GM23338 (cell line): Measurements from ENCODE around the gene POU2F3. TPM values are rescaled to one million over a fixed set of nuclear protein-coding genes. Genes with fewer than 3 reads are reported as not detected.

ENCODE experiments used
- ATAC-seq: fragments of 200-7000 bp; cut with Tn5 transposase; 3 replicates; pipeline ENCODE4 v1.9.1; 2020
- DNase-seq: peaks from one replicate; pipeline ENCODE4 v3.0.0-alpha.2; 2015; ENCODE audit warnings: low spot score
- H2AFZ ChIP-seq: fragments of 200-600 bp; sonication (generic); 2 replicates; pipeline ENCODE4 v1.8.0; 2016; ENCODE audit warnings: antibody characterized with exemption, mild to moderate bottlenecking, moderate library complexity
- H3F3A ChIP-seq: fragments of 200-600 bp; sonication (generic); replicated peaks from 2 replicates; pipeline ENCODE4 v1.8.0; 2017; ENCODE audit warnings: antibody characterized with exemption, mixed run types, low read depth
- H3K27ac ChIP-seq: fragments of 200-600 bp; sonication (generic); 2 replicates; pipeline ENCODE4 v1.6.1; 2016; ENCODE audit warnings: low read depth
- H3K27me3 ChIP-seq: fragments of 200-600 bp; sonication (generic); 2 replicates; pipeline ENCODE4 v1.8.0; 2016; ENCODE audit warnings: mild to moderate bottlenecking, mixed run types, moderate library complexity; ENCODE audit not compliant: insufficient read depth
- H3K36me3 ChIP-seq: fragments of 200-600 bp; sonication (generic); 2 replicates; pipeline ENCODE4 v1.8.0; 2016; ENCODE audit warnings: mild to moderate bottlenecking; ENCODE audit not compliant: insufficient read depth
- H3K4me1 ChIP-seq: fragments of 200-600 bp; sonication (generic); 2 replicates; pipeline ENCODE4 v1.8.0; 2016; ENCODE audit warnings: mild to moderate bottlenecking, moderate library complexity; ENCODE audit not compliant: insufficient read depth
- H3K4me2 ChIP-seq: fragments of 200-600 bp; sonication (generic); 2 replicates; pipeline ENCODE4 v1.7.1; 2017; ENCODE audit warnings: mixed run types
- H3K4me3 ChIP-seq: fragments of 200-600 bp; sonication (generic); 2 replicates; pipeline ENCODE4 v1.6.1; 2016; ENCODE audit warnings: mixed run types
- H3K79me2 ChIP-seq: fragments of 200-600 bp; sonication (generic); replicated peaks from 2 replicates; pipeline ENCODE4 v1.8.0; 2017; ENCODE audit warnings: mild to moderate bottlenecking; ENCODE audit not compliant: insufficient read depth
- H3K9me2 ChIP-seq: fragments of 200-600 bp; sonication (generic); 2 replicates; pipeline ENCODE4 v1.8.0; 2017; ENCODE audit not compliant: insufficient read depth
- H4K20me1 ChIP-seq: fragments of 200-600 bp; sonication (generic); replicated peaks from 2 replicates; pipeline ENCODE4 v1.8.0; 2017; ENCODE audit warnings: mild to moderate bottlenecking; ENCODE audit not compliant: insufficient read depth
- H3K27ac Mint-ChIP-seq: 2 replicates; pipeline ENCODE4 v1.8.0; 2020; ENCODE audit warnings: inconsistent platforms, mild to moderate bottlenecking, moderate library complexity, mixed read lengths
- H3K27me3 Mint-ChIP-seq: 3 replicates; pipeline ENCODE4 v1.8.0; 2022; ENCODE audit warnings: low read depth, mild to moderate bottlenecking, moderate library complexity, mixed read lengths, inconsistent platforms; ENCODE audit not compliant: insufficient read depth, poor library complexity
- H3K36me3 Mint-ChIP-seq: 3 replicates; pipeline ENCODE4 v1.8.0; 2021; ENCODE audit warnings: low read depth, mild to moderate bottlenecking, inconsistent platforms, moderate library complexity, mixed read lengths
- H3K4me1 Mint-ChIP-seq: 3 replicates; pipeline ENCODE4 v1.8.0; 2020; ENCODE audit warnings: mild to moderate bottlenecking, inconsistent platforms, mixed read lengths
- H3K4me3 Mint-ChIP-seq: 3 replicates; pipeline ENCODE4 v1.8.0; 2021; ENCODE audit warnings: moderate library complexity, mild to moderate bottlenecking, inconsistent platforms, mixed read lengths
- H3K9me3 Mint-ChIP-seq: 3 replicates; pipeline ENCODE4 v1.8.0; 2020; ENCODE audit warnings: moderate library complexity, mild to moderate bottlenecking, inconsistent platforms, mixed read lengths
- CREB1 ChIP-seq: fragments of 250-450 bp; sonication (Bioruptor Pico); IDR thresholded peaks from 2 replicates; pipeline ENCODE4 v1.5.0; 2020; ENCODE audit warnings: low read depth, mild to moderate bottlenecking, moderate library complexity
- ETS1 ChIP-seq: IDR thresholded peaks from 2 replicates; pipeline ENCODE4 v1.6.1; 2016; ENCODE audit warnings: antibody characterized with exemption
- EZH2 ChIP-seq: fragments of 200-600 bp; sonication (generic); IDR thresholded peaks from one replicate; pipeline ENCODE4 v1.8.0; 2017; ENCODE audit warnings: antibody characterized with exemption, mild to moderate bottlenecking, low read depth; ENCODE audit not compliant: unreplicated experiment
- EZH2phosphoT487 ChIP-seq: fragments of 200-600 bp; sonication (generic); IDR thresholded peaks from one replicate; pipeline ENCODE4 v1.8.1; 2018; ENCODE audit warnings: antibody characterized with exemption; ENCODE audit not compliant: unreplicated experiment
- JUNB ChIP-seq: IDR thresholded peaks from one replicate; pipeline ENCODE4 v1.6.1; 2016; ENCODE audit warnings: antibody characterized with exemption; ENCODE audit not compliant: unreplicated experiment
- NANOG ChIP-seq: IDR thresholded peaks from 2 replicates; pipeline ENCODE4 v1.6.1; 2016; ENCODE audit warnings: antibody characterized with exemption, borderline replicate concordance
- POLR2AphosphoS5 ChIP-seq: IDR thresholded peaks from 2 replicates; pipeline ENCODE4 v1.6.1; 2016; ENCODE audit warnings: antibody characterized with exemption, low read depth
- REST ChIP-seq: IDR thresholded peaks from one replicate; pipeline ENCODE4 v1.6.1; 2018; ENCODE audit warnings: antibody characterized with exemption; ENCODE audit not compliant: unreplicated experiment
- STAT1 ChIP-seq: IDR thresholded peaks from one replicate; pipeline ENCODE4 v1.6.1; 2016; ENCODE audit warnings: antibody characterized with exemption; ENCODE audit not compliant: unreplicated experiment
- ZNF114 ChIP-seq: fragments of 250-450 bp; sonication (Bioruptor Pico); IDR thresholded peaks from 2 replicates; pipeline ENCODE4 v1.5.0; 2020; ENCODE audit warnings: mild to moderate bottlenecking, moderate library complexity
- ZNF331 ChIP-seq: fragments of 250-450 bp; sonication (Bioruptor Pico); IDR thresholded peaks from 2 replicates; pipeline ENCODE4 v1.5.0; 2020; ENCODE audit warnings: low read depth, mild to moderate bottlenecking, moderate library complexity
- ZNF462 ChIP-seq: fragments of 250-450 bp; sonication (Bioruptor Pico); IDR thresholded peaks from 2 replicates; pipeline ENCODE4 v1.5.0; 2020; ENCODE audit warnings: mild to moderate bottlenecking, moderate library complexity
- polyA plus RNA-seq: library from polyadenylated mRNA; unstranded; fragments of >200 nt; fragmentation: Nextera tagmentation; extraction: Ambion mirVana; gene quantifications from 2 replicates; pipeline ENCODE4 v1.2.1, GENCODE V29; 2016
- total RNA-seq: library from RNA; depleted of rRNA; stranded (reverse); fragments of >200 nt; shearing (Covaris generic); gene quantifications from 2 replicates; pipeline ENCODE4 v1.2.3, GENCODE V29; 2014
- TF ChIP-seq, protein P1 (sequence below), 2 experiments: fragments of 200-600 bp in 1 of 2; sonication (generic) in 1 of 2; conservative IDR thresholded peaks; 2 replicates each; pipeline versions ENCODE4 v1.5.1 to v1.6.1; 2016 to 2017; ENCODE audit warnings: antibody characterized with exemption in 2 of 2, low read depth in 2 of 2, mild to moderate bottlenecking in 2 of 2, moderate library complexity in 1 of 2

The POU2F3 gene
- total and polyA plus RNA-seq, 2 experiments from 2014 or later = 0.45 to 0.79 TPM

DNA sequence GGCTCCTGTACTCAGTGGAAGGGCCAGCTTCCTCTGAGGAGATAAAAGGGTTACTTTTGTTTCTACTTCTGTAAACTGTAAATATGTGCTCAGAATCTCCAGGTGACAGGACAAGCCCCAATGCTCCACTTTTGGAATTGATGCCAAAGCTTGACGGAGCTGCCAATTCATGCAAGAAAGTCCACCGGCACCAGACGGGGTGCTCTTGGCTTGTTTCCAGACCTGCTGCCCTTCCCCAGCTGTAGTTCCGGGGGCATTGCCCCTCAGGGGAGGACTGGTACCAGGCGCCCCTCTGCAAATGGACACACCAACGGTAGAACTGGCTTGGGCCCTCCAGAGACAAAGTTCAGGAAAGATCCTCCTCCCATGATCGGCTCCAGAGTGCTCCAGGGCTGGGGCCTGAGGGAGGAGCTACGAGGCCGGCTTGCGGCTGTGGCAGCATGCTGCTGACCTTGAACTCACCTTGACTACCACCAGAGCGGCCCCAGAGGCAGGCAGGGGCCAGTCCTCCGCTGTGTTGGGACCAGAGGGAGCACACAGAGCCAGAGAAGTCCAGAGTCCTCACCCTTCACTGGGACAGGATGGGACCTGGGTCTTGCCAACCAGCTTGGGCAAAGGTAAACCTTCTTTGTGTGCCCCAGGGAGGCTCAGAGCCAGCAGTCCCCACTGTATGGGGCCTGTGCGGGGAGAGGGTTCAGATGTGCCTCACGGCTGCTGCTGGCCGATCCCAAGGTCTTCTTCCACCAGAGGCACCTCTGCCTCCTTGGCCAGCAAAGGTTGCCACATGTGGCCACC lies 46.9 kb upstream of the POU2F3 start:
- H3K4me1 ChIP-seq = peaks cover 18% of the 10 kb centered on the region
- H3K36me3 Mint-ChIP-seq = no peaks in the 10 kb centered on the region
- ATAC-seq (no peak), DNase-seq (no peak)
- H3K27ac Mint-ChIP-seq = no peak overlapping the region
- H4K20me1 ChIP-seq = no peaks in the 10 kb centered on the region
- peaks cover 37% of the 10 kb centered on the region for H3K27me3 Mint-ChIP-seq
- H3K79me2 ChIP-seq = no peaks in the 10 kb centered on the region
- H3K36me3 ChIP-seq = no peaks in the 10 kb centered on the region
- no peak overlapping the region for H3K4me3 ChIP-seq
- H3K4me3 Mint-ChIP-seq = no peak overlapping the region
- no peak overlapping the region for H3K4me2 ChIP-seq
- no peaks in the 10 kb centered on the region for H3K9me2 ChIP-seq
- no peak overlapping the region for H2AFZ ChIP-seq
- H3K4me1 Mint-ChIP-seq = peaks cover 28% of the 10 kb centered on the region
- peaks cover 4% of the 10 kb centered on the region; the same call in 1 of the 3 replicates for H3K9me3 Mint-ChIP-seq
- H3K27ac ChIP-seq = no peak overlapping the region
- H3F3A ChIP-seq = no peaks in the 10 kb centered on the region
- H3K27me3 ChIP-seq = peaks cover 19% of the 10 kb centered on the region
- TF ChIP-seq JUNB (no peak), ZNF114 (CRISPR knock-in tag) (no peak), EZH2 (no peak), ZNF462 (no peak), ETS1 (no peak), POLR2AphosphoS5 (no peak), NANOG (no peak), REST (no peak), ZNF331 (CRISPR knock-in tag) (no peak), CREB1 (no peak), EZH2phosphoT487 (no peak), STAT1 (no peak)
- TF ChIP-seq, protein P1, sequence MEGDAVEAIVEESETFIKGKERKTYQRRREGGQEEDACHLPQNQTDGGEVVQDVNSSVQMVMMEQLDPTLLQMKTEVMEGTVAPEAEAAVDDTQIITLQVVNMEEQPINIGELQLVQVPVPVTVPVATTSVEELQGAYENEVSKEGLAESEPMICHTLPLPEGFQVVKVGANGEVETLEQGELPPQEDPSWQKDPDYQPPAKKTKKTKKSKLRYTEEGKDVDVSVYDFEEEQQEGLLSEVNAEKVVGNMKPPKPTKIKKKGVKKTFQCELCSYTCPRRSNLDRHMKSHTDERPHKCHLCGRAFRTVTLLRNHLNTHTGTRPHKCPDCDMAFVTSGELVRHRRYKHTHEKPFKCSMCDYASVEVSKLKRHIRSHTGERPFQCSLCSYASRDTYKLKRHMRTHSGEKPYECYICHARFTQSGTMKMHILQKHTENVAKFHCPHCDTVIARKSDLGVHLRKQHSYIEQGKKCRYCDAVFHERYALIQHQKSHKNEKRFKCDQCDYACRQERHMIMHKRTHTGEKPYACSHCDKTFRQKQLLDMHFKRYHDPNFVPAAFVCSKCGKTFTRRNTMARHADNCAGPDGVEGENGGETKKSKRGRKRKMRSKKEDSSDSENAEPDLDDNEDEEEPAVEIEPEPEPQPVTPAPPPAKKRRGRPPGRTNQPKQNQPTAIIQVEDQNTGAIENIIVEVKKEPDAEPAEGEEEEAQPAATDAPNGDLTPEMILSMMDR (conservative IDR thresholded peaks at IDR 0.05; ENCODE audit: low read depth in 2 of 2) = no peak
